NCI-H187 treated with DMSO at 0.1 percent for 48 hours (cell line): ENCODE data around the gene GUCA2B.

Source experiments
- DNase-seq: peaks from one replicate; lab custom pipeline; 2025; lab: John Stamatoyannopoulos, UW

GUCA2B gene

DNA sequence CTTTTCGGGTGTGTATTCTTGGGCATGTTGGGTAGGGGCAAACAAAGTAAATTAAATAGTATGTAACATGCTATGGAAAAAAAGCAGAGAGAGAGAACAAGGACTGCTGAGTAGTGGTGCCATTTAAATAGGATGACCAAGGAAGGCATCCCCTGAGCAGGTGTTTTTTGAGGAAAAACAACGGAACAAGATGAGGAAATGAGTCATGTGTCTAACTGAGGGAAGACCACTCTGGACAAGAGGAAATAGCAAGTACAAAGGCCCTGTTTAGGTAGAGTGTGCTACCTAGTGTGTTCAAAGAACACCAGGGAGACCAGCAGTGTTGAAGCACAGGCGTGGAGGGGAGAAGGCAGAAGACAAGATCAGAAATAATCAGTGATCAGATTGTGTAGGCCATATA is 31.4 kb downstream of the GUCA2B start:
- DNase-seq = no peak

GRCh38 chr1:42186152-42186551 is 32.9 kb downstream of the GUCA2B start:
- no peak for DNase-seq

DNA sequence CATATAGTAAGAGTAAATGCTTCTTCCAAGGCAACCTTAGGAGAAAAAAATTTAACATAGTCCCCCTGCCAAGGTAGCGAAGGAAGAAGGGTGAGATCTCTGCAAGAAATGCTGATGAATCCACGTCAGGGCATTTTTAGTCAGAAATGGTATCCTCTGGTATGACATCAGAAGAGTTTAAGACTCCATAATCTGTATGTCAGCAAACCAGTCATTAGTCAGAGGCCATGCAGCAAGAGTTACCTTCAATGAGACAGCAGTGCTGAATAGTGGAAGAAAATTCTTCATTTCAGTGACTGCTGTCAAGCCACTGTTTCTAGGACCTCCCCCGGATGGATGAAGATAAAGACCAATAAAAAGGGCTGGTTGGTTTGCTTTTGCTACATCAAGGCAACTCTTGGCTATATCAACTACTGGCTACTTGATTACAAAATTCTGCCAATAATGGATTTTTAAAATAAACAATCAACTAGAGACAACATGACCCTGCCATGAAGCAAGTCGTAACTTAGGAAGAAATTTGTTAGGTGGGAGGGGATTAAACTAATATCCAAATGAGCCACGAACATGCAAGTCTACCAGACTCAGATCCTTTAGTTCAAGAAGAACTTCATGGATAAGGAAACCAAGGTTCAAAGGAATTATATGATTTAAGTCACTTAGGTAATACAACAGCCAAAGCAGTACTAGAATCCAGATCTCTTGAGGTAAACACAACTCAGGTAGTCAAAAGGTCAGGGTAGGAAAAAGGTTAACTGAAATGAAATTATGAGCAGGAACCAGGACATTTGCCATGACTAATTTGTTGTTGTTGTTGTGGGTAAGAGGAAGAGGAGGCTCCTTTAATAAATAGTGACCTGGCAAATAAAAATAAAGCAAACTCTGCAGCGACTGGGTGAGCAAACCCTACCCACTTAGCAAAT is 37.0 kb downstream of the GUCA2B start:
- no peak for DNase-seq

GRCh38 chr1:42191319-42191718 is 38.1 kb downstream of the GUCA2B start:
- no peak for DNase-seq

DNA sequence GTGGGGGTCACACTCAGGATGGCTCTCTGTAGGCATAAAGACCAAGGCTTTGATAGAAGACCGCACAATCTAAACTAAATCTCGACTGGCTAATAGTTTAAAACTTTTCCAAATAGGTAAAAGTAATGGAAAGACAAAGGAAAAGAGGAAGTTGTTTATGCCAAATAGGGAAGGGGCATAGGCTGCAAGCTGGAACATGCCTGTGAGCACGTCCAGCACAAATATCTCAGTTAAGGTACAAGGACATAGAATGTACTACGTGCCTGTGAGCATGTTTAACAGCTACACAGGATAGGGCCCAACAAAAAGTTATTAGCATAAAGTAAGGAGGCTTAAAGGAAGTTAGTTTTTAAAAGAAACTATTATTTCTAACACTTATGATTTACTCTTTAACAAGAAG is 38.9 kb downstream of the GUCA2B start:
- no peak for DNase-seq

DNA sequence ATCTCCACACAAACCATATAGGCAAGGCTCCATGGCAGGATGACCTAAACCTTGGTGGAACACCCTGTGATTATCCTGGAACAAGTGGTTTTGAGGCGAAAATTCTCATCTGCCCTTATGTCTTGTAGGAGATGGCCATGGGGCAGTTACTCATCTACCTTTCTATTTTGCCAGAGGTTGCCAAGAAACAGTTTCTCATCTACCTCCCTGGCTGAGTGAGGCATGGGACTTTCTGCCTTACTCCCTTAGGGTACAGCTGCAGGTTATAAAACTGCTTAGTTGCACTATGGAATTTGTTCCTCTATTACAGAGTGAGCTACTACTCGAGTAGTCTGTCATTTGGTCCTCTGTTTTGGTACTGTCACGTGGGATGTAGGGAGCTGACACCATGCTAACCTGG is 42.6 kb downstream of the GUCA2B start:
- DNase-seq = no peak

DNA sequence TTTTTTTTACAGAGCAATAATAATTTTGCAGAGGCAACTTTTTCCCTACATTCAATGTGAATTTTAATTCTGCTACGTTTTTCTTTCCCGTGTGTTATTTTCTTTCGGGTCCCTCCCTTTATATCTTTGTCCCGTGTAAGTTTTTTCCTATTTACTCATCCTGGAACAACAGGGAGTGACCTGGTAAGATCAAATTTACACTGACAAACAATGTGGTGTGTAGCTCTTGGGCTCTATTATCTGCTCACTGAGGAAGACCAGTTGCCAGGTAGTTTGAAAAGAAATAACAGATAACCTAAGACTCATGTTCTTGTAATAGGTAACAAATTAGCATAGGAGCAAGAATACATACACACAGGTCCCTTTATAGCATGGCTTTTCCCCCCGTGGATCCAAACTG is 45.0 kb downstream of the GUCA2B start:
- no peak for DNase-seq

DNA sequence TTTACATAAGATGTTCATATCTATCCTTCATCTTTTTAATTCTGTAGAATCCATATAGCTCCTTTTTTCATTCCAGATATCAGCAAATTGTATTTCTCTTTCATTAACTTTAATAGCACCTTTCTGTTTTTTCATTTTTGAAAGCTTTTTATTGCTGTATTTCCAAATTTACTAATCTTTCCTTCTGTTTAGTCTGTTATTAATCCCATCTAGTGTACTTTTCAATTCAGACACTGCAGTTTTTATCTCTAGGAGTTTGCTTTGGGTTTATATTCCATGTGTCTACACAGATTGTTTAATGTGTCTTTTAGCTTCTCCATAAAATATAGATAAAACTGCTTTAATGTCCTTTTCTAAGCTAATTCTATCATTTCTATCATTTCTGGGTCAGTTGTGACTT is 48.8 kb downstream of the GUCA2B start:
- no peak for DNase-seq
